ENCODE results near the gene REPS1.

GRCh38 chr6:138996524-138996923 is 8.5 kb upstream of the REPS1 start:
- TF ChIP-seq, protein P1, sequence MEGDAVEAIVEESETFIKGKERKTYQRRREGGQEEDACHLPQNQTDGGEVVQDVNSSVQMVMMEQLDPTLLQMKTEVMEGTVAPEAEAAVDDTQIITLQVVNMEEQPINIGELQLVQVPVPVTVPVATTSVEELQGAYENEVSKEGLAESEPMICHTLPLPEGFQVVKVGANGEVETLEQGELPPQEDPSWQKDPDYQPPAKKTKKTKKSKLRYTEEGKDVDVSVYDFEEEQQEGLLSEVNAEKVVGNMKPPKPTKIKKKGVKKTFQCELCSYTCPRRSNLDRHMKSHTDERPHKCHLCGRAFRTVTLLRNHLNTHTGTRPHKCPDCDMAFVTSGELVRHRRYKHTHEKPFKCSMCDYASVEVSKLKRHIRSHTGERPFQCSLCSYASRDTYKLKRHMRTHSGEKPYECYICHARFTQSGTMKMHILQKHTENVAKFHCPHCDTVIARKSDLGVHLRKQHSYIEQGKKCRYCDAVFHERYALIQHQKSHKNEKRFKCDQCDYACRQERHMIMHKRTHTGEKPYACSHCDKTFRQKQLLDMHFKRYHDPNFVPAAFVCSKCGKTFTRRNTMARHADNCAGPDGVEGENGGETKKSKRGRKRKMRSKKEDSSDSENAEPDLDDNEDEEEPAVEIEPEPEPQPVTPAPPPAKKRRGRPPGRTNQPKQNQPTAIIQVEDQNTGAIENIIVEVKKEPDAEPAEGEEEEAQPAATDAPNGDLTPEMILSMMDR (IDR thresholded peaks at IDR 0.05) = no peak
- TF ChIP-seq EZH2 (IDR thresholded peaks at IDR 0.05; ENCODE audit: borderline replicate concordance, insufficient read depth, low read depth, low read length, poor library complexity, severe bottlenecking) = no peak
